Measurements from ENCODE around the gene ARFGEF2.

GRCh38 chr20:48937674-48938073 is 16.2 kb downstream of the ARFGEF2 start:
- TF ChIP-seq ZNF384 (IDR thresholded peaks at IDR 0.05) (no peak), FOXM1 (IDR thresholded peaks at IDR 0.05; ENCODE audit: borderline replicate concordance) (no peak), LEF1 (IDR thresholded peaks at IDR 0.05; ENCODE audit: borderline replicate concordance) (no peak)

All from HEK293T (cell line).